Measurements from ENCODE around the gene ERC2. TPM values are rescaled to one million over a fixed set of nuclear protein-coding genes. Genes with fewer than 3 reads are reported as not detected.

The ERC2 gene
- total and polyA plus RNA-seq, 5 donors from 2014 or later, result not detected

- Histone ChIP-seq H3K4me3 (ENCODE audit: low read depth, low read length) (no peak overlapping the region), H3K4me1 (ENCODE audit: control insufficient read depth, insufficient read depth, low read length, poor library complexity, severe bottlenecking) (no peaks in the 10 kb centered on the region), H3K9me3 (ENCODE audit: control insufficient read depth in 2 of 2, low read length in 2 of 2) (no peaks in the 10 kb centered on the region), H3K27me3 (ENCODE audit: control insufficient read depth, insufficient read depth, low read length) (no peaks in the 10 kb centered on the region), H3K36me3 (ENCODE audit: control insufficient read depth, insufficient read depth, low read length) (no peaks in the 10 kb centered on the region), H3K27ac (ENCODE audit: insufficient read depth, low read length, poor library complexity, severe bottlenecking) (no peak overlapping the region)
- no peak overlapping the region for H3K4me3 Mint-ChIP-seq
- no peak for DNase-seq
- peaks cover 0 to 6% (median 2%) of the 10 kb centered on the region in 7 donors for H3K9me3 Mint-ChIP-seq
- no peaks in the 10 kb centered on the region for H3K27me3 Mint-ChIP-seq
- H3K27ac Mint-ChIP-seq, result no peak overlapping the region
- no peaks in the 10 kb centered on the region for H3K4me1 Mint-ChIP-seq
- no peaks in the 10 kb centered on the region for H3K36me3 Mint-ChIP-seq
- no peak for ATAC-seq (ENCODE audit: low read depth in 2 of 2)
Measured at GRCh38 chr3:55661571-55661970, 806.7 kb downstream of the ERC2 start.

GRCh38 chr3:55661141-55661540 is 807.1 kb downstream of the ERC2 start:
- DNase-seq (no peak), ATAC-seq (ENCODE audit: low read depth in 2 of 2) (no peak)
- Histone ChIP-seq H3K36me3 (ENCODE audit: control insufficient read depth, insufficient read depth, low read length) (no peaks in the 10 kb centered on the region), H3K4me1 (ENCODE audit: control insufficient read depth, insufficient read depth, low read length, poor library complexity, severe bottlenecking) (no peaks in the 10 kb centered on the region), H3K9me3 (ENCODE audit: control insufficient read depth in 2 of 2, low read length in 2 of 2) (no peaks in the 10 kb centered on the region), H3K27ac (ENCODE audit: insufficient read depth, low read length, poor library complexity, severe bottlenecking) (no peak overlapping the region), H3K27me3 (ENCODE audit: control insufficient read depth, insufficient read depth, low read length) (no peaks in the 10 kb centered on the region), H3K4me3 (ENCODE audit: low read depth, low read length) (no peak overlapping the region)
- Mint-ChIP-seq H3K36me3 (no peaks in the 10 kb centered on the region), H3K9me3 (peaks cover 0 to 6% (median 2%) of the 10 kb centered on the region in 7 donors), H3K4me3 (no peak overlapping the region), H3K4me1 (no peaks in the 10 kb centered on the region), H3K27me3 (no peaks in the 10 kb centered on the region), H3K27ac (no peak overlapping the region)

DNA sequence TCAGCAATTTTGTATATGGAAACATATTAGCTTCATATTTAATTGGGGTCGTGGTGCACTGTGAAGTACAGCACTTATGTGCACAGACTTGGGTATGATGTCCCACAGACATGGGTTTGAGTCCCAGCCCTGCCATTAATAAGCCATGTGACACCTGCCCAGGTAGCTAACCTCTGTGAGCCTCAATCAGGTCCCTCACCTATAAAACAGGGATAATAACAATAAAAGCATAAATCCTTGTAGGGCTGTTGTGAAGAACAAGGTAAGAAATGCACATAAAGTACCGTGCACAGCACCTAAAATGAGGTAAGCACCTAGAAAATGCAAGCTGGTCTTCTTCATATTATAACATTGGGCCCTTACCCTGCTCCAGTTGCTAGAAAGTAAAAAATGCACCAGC is 807.6 kb downstream of the ERC2 start:
- ATAC-seq (ENCODE audit: low read depth in 2 of 2) (no peak), DNase-seq (no peak)
- H3K9me3 Mint-ChIP-seq, result peaks cover 0 to 6% (median 2%) of the 10 kb centered on the region in 7 donors
- H3K36me3 Mint-ChIP-seq, result no peaks in the 10 kb centered on the region
- Histone ChIP-seq H3K36me3 (ENCODE audit: control insufficient read depth, insufficient read depth, low read length) (no peaks in the 10 kb centered on the region), H3K4me3 (ENCODE audit: low read depth, low read length) (no peak overlapping the region), H3K27ac (ENCODE audit: insufficient read depth, low read length, poor library complexity, severe bottlenecking) (no peak overlapping the region), H3K4me1 (ENCODE audit: control insufficient read depth, insufficient read depth, low read length, poor library complexity, severe bottlenecking) (no peaks in the 10 kb centered on the region), H3K27me3 (ENCODE audit: control insufficient read depth, insufficient read depth, low read length) (no peaks in the 10 kb centered on the region), H3K9me3 (ENCODE audit: control insufficient read depth in 2 of 2, low read length in 2 of 2) (no peaks in the 10 kb centered on the region)
- no peaks in the 10 kb centered on the region for H3K4me1 Mint-ChIP-seq
- no peaks in the 10 kb centered on the region for H3K27me3 Mint-ChIP-seq
- H3K4me3 Mint-ChIP-seq, result no peak overlapping the region
- H3K27ac Mint-ChIP-seq, result no peak overlapping the region

GRCh38 chr3:55659701-55660100 is 808.6 kb downstream of the ERC2 start:
- H3K4me3 Mint-ChIP-seq, result no peak overlapping the region
- Histone ChIP-seq H3K27ac (ENCODE audit: insufficient read depth, low read length, poor library complexity, severe bottlenecking) (no peak overlapping the region), H3K27me3 (ENCODE audit: control insufficient read depth, insufficient read depth, low read length) (no peaks in the 10 kb centered on the region), H3K9me3 (ENCODE audit: control insufficient read depth in 2 of 2, low read length in 2 of 2) (no peaks in the 10 kb centered on the region), H3K36me3 (ENCODE audit: control insufficient read depth, insufficient read depth, low read length) (no peaks in the 10 kb centered on the region), H3K4me1 (ENCODE audit: control insufficient read depth, insufficient read depth, low read length, poor library complexity, severe bottlenecking) (no peaks in the 10 kb centered on the region), H3K4me3 (ENCODE audit: low read depth, low read length) (no peak overlapping the region)
- no peak for ATAC-seq (ENCODE audit: low read depth in 2 of 2)
- H3K9me3 Mint-ChIP-seq, result peaks cover 0 to 6% (median 2%) of the 10 kb centered on the region in 7 donors
- peak overlapping the region in 1 of 3 donors; percentile 66 for H3K27ac Mint-ChIP-seq
- DNase-seq, result no peak
- no peaks in the 10 kb centered on the region for H3K4me1 Mint-ChIP-seq
- no peaks in the 10 kb centered on the region for H3K36me3 Mint-ChIP-seq
- H3K27me3 Mint-ChIP-seq, result no peaks in the 10 kb centered on the region

GRCh38 chr3:55658690-55659562 is 809.3 kb downstream of the ERC2 start:
- no peak for ATAC-seq (ENCODE audit: low read depth in 2 of 2)
- H3K9me3 ChIP-seq (ENCODE audit: control insufficient read depth in 2 of 2, low read length in 2 of 2), result no peaks in the 10 kb centered on the region
- no peaks in the 10 kb centered on the region for H3K36me3 ChIP-seq (ENCODE audit: control insufficient read depth, insufficient read depth, low read length)
- no peak overlapping the region for H3K4me3 ChIP-seq (ENCODE audit: low read depth, low read length)
- peaks cover 0 to 8% (median 2%) of the 10 kb centered on the region in 7 donors for H3K9me3 Mint-ChIP-seq
- no peaks in the 10 kb centered on the region for H3K36me3 Mint-ChIP-seq
- H3K4me3 Mint-ChIP-seq, result no peak overlapping the region
- H3K27ac ChIP-seq (ENCODE audit: insufficient read depth, low read length, poor library complexity, severe bottlenecking), result no peak overlapping the region
- no peaks in the 10 kb centered on the region for H3K27me3 ChIP-seq (ENCODE audit: control insufficient read depth, insufficient read depth, low read length)
- H3K4me1 ChIP-seq (ENCODE audit: control insufficient read depth, insufficient read depth, low read length, poor library complexity, severe bottlenecking), result no peaks in the 10 kb centered on the region
- H3K27me3 Mint-ChIP-seq, result no peaks in the 10 kb centered on the region
- H3K4me1 Mint-ChIP-seq, result no peaks in the 10 kb centered on the region
- DNase-seq, result no peak
- H3K27ac Mint-ChIP-seq, result no peak overlapping the region

DNA sequence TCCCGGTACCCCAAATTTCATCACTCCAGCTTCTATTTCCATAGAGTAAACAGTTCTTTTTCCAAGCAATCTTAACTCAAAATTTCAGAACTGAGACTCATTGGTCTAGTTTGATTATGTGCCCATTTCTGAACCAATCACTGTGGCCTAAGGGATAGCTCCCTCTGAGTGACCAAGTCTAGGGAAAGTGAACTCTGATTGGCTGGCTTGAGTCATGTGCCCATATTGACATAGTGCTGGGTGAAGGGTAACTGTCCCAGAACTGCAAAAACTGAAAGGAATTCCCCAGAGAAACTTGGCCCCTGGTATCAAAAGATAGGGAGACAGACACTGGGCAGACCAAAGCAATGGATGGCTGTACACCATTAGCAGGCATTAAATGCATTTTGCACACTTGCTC is 810.0 kb downstream of the ERC2 start:
- no peak overlapping the region for H3K4me3 ChIP-seq (ENCODE audit: low read depth, low read length)
- H3K4me3 Mint-ChIP-seq, result no peak overlapping the region
- H3K9me3 Mint-ChIP-seq, result peaks cover 0 to 8% (median 2%) of the 10 kb centered on the region in 7 donors
- no peaks in the 10 kb centered on the region for H3K36me3 Mint-ChIP-seq
- H3K27ac ChIP-seq (ENCODE audit: insufficient read depth, low read length, poor library complexity, severe bottlenecking), result no peak overlapping the region
- DNase-seq (no peak), ATAC-seq (ENCODE audit: low read depth in 2 of 2) (no peak)
- no peak overlapping the region for H3K27ac Mint-ChIP-seq
- no peaks in the 10 kb centered on the region for H3K4me1 Mint-ChIP-seq
- H3K27me3 Mint-ChIP-seq, result no peaks in the 10 kb centered on the region
- no peaks in the 10 kb centered on the region for H3K4me1 ChIP-seq (ENCODE audit: control insufficient read depth, insufficient read depth, low read length, poor library complexity, severe bottlenecking)
- no peaks in the 10 kb centered on the region for H3K9me3 ChIP-seq (ENCODE audit: control insufficient read depth in 2 of 2, low read length in 2 of 2)
- H3K36me3 ChIP-seq (ENCODE audit: control insufficient read depth, insufficient read depth, low read length), result no peaks in the 10 kb centered on the region
- H3K27me3 ChIP-seq (ENCODE audit: control insufficient read depth, insufficient read depth, low read length), result no peaks in the 10 kb centered on the region

GRCh38 chr3:55655544-55655943 is 812.7 kb downstream of the ERC2 start:
- ATAC-seq (ENCODE audit: low read depth in 2 of 2) (no peak), DNase-seq (no peak)
- Mint-ChIP-seq H3K36me3 (no peaks in the 10 kb centered on the region), H3K4me1 (no peaks in the 10 kb centered on the region), H3K4me3 (peak overlapping the region in 1 of 4 donors; percentile 56), H3K27ac (no peak overlapping the region), H3K9me3 (peaks cover 0 to 3% (median 2%) of the 10 kb centered on the region in 7 donors), H3K27me3 (no peaks in the 10 kb centered on the region)
- Histone ChIP-seq H3K36me3 (ENCODE audit: control insufficient read depth, insufficient read depth, low read length) (no peaks in the 10 kb centered on the region), H3K4me1 (ENCODE audit: control insufficient read depth, insufficient read depth, low read length, poor library complexity, severe bottlenecking) (no peaks in the 10 kb centered on the region), H3K9me3 (ENCODE audit: control insufficient read depth in 2 of 2, low read length in 2 of 2) (no peaks in the 10 kb centered on the region), H3K27ac (ENCODE audit: insufficient read depth, low read length, poor library complexity, severe bottlenecking) (no peak overlapping the region), H3K4me3 (ENCODE audit: low read depth, low read length) (no peak overlapping the region), H3K27me3 (ENCODE audit: control insufficient read depth, insufficient read depth, low read length) (no peaks in the 10 kb centered on the region)

Measured in CD4-positive, CD25-positive, alpha-beta regulatory T cell (primary cell).